Renal cortical epithelial cell (primary cell): ENCODE data around the gene CLNK. TPM values are rescaled to one million over a fixed set of nuclear protein-coding genes. Genes with fewer than 3 reads are reported as not detected.
A peak's percentile ranks its signal among the peaks of the same experiment; 100 is the strongest.

Experiments
- DNase-seq: peaks from one replicate; pipeline ENCODE4 v3.0.0-alpha.2; 2011; ENCODE audit warnings: low read depth
- total RNA-seq: library from RNA; depleted of rRNA; stranded (reverse); fragments of >200 nt; gene quantifications from 2 replicates; pipeline ENCODE4 v1.2.3, GENCODE V29; 2014

The CLNK gene, protein sequence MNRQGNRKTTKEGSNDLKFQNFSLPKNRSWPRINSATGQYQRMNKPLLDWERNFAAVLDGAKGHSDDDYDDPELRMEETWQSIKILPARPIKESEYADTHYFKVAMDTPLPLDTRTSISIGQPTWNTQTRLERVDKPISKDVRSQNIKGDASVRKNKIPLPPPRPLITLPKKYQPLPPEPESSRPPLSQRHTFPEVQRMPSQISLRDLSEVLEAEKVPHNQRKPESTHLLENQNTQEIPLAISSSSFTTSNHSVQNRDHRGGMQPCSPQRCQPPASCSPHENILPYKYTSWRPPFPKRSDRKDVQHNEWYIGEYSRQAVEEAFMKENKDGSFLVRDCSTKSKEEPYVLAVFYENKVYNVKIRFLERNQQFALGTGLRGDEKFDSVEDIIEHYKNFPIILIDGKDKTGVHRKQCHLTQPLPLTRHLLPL
- not detected in 2 replicates for total RNA-seq

DNA sequence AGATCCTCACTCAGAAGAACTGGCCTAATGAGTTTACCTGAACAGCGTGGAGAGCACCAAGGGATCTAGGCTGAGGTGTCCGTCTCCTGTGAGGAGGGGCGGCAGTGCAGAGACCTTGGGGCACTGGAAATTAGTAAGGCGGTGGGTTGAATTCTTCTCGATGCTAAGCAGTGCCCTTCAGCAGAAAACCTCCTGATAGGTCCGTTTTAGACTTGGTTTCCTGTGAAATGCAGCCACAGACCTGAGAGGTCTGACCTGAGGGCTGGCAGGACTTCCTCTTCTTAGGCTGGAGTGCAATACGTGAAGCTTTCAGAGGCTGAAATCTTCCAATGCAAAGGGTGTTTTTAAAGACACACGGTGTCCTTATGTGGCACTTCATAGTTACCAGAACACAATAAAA, at the start of gene CLNK:
TSS of gene CLNK (minus strand) at position 138 of the 400 bp plus-strand sequence. CDS start 16,899 bp downstream, outside the sequence.
- no peak for DNase-seq

DNA sequence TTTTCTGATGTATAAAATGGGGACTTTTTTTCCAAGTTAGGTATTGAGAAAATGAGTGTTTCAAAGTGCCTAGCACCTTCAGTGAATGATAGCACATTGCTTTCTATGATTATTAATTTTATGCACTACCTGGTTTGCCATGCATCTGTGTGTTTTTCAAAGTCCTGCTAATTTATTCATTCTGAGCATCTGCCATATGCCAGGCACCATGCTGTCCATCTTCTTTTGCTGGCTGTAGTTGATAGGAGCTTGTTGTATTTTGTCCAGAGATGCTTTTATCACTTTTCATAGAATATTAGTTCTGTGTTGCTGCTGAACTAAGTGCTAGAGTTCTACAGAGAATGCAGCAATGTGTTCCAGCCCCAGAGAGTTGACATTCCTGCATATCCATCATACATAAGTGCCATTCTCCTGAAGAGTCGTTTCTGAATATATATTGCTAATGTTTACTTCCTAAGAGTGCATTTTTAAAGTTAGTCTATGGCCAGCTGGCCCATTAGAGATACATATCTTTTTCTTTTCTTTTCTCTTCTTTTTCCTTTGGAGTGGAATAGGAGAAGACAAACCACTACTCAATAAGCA, 49.0 kb upstream of the CLNK start:
- DNase-seq, result no peak

DNA sequence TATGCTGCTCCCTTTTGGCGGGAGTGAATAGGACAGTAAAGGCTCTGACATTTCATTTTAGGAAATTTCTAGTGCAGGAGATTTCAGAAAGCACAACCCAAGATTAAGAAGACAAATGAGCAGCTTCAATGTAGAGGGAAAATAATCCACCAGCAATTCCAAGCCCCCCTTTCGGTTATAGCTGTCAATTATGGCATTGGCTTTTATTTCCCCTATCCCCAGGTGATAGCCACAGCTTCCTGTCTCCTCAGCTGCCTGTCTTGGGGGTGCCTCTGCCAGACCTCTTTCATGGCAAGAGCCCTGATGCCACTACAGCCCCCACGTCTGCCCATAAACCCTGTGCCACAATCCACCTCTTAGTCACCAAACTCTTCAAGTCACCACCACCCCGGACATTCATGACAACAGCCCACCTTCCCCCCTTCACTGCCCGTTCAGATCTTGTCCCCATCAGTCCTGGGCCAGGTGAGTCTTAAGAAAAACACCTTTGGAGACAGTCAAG, 48.4 kb upstream of the CLNK start:
- DNase-seq, result no peak

DNA sequence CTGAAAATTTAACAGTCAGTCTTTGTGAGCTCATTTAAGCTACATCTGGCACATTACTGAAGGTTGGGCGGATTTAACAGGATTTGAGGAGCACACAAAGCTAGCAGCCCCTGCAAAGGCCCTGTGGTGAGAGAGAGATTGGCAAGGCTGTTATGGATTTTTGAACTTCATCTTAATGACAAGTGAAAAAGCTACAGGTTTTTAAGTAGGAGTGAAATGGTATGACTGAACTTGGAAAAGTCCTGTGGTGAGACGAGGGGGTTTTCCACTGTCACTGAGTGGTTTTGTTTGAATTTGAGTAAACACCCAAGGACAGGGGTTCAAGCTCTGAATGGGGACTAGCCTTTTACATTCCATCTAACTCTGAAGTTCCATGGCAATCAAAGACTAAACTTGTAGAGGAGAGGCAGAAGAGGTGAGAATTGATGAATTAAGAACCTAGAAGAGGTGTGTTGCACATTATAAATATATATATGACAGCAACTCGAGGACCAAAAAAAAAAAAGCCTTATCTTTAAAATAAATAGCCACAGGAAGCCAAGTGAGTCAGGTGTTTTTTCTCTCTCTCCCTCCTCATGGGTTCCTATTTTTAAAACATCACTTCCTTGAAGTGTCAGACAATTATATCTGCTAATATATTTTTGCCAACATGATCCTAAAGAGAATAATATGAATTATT, 47.8 kb upstream of the CLNK start:
- no peak for DNase-seq

DNA sequence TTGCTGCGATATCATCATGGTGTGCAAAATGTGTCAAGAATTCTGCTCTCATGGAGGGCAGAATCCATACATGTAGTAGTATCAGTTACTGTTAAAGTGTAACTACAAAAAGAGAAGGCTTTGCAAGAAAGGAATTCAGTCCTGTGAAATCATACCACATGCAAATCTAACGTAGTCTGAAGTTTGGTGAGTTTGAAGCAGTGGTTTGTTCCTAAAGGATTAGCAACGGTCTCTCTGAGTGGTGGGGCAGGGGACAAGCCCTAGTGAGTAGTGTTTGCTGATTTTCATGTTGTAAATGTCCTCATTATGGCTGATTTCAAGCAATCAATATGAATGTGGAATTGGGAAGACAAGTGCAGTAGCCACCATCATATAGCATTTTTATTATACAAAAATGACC, 47.1 kb upstream of the CLNK start:
- DNase-seq, result no peak

DNA sequence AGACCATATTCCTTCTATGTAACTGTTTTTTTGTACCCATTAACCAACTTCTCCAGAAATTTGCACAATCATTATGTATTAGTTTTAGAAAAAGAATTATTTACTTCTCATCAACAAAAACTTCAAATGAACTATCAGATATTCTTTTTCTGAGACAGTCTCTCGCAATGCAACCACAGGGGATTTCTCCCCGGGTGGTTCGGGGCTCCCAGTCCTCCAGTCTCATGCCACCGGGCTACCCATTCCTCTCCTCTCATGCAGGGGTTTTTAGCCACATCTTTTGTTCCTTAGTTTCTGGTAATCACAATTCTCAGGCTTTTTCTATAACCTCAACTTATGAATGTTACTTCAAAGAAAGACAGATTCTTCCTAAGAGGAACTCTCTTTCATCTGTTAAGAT, 46.6 kb upstream of the CLNK start:
- DNase-seq, result no peak

DNA sequence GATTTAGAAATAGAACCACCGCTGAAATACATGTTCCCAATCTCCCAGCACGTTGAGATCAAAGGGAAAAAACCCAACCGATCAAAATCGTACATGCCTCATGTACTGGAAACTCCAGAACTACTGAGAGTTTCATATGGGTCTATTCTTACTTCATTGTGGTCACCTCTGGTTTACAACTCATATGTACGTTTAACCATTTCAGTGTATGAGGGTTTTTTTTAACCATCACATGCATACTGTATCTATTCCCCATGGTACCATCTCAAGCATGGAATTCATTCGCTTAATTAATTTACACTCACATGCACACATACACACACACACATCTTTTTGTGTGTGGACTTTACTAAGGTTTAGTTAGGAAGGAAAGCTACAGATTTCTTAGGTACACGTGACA, 46.0 kb upstream of the CLNK start:
- DNase-seq, result no peak

DNA sequence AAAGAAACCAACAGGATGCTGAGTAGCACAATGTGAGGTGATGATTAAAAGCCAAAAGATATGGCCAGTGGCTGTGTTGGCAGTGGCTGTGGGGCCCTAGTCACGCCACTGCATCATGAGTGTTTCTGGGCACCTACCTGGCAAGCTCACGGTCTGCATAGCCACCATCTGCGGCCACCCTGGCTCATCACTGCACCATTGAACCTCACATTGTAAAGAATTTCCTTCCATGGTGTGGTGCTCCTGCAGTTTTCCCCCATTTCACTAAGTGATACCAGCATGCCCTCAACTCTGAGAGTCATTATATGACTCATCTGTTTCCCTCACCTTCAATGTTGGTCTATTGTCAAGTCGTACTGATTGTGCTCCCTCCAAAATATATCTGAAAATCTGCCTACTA, 45.5 kb upstream of the CLNK start:
- DNase-seq, result no peak

DNA sequence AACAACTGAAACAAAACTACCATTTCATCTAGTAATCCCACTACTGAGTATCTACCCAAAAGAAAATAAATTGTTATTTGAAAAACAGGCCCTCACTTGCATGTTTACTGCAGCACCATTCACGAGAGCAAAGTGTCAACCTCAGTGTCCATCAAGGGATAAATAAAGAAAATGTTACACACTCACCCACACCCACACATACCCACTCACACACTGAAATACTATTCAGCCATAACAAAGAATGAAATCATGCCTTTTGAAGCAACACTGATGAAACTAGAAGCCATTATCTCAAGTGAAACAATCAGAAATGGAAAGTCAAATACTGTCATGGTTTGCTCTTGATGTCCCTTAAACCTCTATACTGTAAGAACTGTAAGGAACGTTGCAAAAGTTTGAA, 44.8 kb upstream of the CLNK start:
- no peak for DNase-seq

DNA sequence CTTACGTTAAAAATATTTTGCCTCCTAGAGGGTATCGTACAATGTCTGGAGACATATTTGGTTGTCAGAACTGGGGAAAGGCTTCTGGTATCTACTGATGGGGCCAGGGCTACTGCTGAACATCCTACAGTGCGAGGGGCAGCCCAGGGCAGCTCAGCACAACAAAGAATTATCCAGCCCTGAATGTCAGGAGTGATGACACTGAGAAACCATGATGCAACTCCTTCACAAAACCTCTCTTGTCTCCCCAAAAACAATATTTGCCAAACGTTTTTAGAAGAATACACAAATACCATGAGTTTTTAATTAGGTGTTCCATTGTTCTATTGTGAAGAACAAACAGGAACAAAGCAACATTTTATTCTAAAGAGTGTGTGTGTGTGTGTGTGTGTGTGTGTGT, 43.4 kb upstream of the CLNK start:
- DNase-seq, result no peak

DNA sequence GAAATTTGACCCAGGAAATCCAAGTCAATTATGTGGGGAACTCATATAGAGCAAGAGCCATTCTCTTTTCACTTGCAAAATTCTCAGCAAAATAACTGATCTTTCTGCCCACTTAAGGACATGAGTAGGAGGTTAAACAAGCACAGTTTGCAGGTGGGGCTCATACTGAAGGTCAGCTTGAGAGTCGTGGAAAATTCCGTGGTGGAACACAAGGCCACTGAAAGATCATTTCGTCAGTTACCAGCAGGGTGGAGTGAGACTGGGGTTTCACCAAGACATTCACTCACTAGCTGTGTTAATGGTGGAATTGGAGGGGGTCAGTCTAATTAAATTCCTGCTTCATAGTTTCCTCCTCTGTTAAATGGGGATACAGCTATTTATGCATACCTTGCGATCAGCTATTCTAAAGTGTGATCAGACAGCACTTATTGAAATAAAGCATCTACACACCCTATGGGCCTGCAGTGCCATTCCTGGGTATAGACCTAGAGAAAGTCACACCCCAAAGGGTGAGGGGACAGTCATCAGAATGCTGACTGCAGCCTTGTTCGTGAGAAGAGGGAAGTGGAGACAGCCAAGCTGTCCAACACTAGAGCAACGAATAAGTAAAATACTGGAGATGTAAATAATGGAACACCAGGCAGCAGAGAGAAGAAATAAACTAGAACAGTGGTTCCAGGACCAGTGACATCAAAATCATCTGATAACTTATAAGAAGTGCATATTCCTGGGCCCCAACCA, 42.7 kb upstream of the CLNK start:
- DNase-seq, result no peak

DNA sequence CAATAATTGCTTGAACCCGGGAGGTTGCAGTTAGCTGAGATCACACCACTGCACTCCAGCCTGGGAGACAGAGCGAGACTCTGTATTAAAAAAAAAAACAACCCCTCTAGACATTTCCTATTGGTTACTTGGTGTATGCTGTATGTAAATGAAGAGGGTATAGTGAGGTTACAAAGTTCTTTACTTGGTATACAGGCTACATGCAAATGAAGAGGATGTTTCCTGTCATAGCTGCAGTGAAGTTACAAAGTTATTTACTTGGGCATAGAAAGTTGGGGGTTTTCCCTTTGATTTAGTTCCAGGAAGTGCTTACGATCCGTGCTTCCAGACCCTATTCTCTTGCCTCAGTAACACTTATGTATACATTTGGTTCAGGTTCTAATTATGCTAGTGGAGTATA, 38.4 kb upstream of the CLNK start:
- no peak for DNase-seq

DNA sequence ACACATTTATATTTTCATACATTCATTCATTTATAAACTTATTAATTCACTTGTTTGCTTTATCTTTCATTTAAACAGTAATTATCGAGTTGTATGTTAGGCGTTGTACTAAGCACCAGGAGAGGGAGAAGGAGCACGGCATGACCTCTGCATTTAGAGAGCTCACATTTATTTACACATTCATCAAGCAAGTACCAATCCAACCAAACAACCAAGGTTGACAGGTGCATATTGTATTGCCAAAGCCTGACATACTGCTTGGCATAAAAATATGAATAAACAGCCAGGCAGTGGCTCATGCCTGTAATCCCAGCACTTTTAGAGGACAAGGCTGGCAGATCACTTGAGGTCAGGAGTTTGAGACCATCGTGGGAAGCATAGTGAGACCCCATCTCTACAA, 37.0 kb upstream of the CLNK start:
- no peak for DNase-seq

DNA sequence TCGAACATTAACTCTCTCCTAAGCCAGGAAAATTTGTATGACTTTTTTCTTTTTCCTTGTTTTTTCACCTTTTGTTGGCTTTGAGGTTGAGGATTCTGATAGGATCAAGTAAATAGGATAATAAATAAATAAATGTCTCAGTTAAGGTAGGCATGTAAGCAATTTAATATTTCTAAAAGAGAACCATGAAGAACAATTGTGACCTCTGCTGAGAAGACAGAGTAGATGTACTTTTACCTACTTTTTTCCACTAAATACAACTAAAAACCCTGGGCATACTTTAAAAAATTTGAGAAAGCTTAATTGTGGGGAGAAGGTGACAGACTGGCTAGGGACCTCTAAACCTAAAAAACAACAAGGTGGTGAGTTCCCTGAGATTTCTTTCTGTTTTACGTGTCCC, 31.6 kb upstream of the CLNK start:
- DNase-seq, result no peak

DNA sequence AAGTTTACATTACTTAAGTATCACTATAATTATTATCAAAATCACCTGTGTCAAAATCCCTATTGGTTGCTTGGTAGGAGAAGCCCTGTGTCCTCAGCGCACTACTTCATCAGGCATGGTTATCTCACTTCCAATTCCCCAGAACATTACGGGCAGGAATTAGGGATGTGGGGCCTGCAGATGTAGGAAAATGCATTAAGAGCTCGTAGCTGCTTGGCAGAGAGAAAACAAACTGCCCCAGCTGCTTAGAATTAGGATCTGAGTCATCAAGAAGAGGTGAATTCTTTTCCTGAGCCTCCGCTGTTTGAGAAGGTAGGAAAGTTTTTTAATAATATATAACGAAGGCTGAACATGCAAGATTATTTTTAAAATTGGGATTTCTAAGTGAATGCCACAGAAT, 31.1 kb upstream of the CLNK start:
- no peak for DNase-seq

DNA sequence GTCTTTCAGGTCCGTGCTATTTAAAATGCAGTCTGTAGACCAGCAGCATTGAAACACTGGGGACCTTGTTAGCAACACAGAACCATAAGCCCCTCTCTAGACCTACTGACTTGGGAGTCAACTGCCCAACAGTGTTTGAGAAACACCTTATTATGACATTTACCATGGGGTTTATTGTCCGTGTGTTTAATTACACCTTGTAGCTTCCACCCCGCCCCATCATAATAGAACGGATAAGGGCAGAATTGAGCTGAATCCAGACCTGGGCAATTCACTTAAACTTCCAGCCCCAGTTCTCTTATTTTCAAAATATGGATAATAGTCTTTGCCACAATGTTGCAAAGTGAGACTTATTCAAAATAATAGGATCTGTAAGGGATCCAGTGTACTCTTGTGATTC, 30.6 kb upstream of the CLNK start:
- DNase-seq, result no peak

DNA sequence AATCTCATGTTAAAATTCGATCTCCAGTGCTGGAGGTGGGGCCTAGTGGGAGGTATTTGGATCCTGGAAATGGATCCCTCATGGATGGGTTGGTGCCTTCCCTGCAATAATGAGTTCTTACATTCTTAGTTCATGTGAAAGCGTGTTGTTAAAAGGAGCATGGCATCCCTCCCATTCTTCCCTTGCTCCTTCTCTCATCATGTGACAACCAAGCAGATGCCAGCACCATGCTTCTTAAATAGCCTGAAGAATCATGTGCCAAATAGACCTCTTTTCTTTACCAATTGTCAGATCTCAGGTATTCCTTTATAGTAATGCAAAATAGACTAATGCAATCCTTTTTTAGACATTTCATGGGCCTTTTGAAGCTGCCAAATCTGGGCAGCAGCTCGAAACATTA, 29.0 kb upstream of the CLNK start:
- no peak for DNase-seq

DNA sequence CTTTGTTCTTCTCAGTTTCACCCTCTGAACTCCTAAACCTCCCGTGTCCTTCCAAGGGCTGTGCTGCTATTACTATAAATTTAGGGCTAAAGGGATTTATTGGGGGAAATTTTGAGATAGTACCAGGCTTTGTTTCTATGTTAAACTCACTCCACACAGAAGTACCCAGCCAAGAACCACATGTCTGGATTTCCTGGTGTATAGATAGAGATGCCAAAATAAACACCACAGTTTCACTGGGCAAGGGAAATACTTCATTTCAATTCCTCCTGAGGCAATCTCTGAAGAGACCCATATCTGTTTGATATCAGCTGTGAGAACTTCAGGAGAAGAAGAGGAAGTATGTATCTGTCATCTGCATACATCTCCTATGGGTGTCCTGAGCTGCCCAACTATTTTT, 21.7 kb upstream of the CLNK start:
- no peak for DNase-seq

DNA sequence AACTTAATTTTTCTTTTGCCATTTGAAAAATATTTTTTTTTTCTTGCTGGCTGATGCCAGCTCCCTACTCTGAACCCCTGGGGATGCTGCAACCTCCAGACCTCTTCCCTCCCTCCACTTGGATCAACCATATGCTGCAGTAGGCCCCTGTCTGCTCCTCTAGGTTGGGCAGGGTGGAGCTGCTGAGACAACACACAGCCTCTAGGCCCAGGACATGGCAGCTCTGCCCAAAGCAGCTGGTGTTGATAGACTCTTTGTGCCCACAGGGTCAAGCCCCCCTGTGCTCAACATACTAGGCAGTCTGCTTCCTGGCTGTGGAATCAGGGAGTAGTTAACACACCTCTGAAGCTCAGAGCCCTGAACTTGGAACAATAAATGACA, 19.9 kb upstream of the CLNK start:
- DNase-seq, result no peak

DNA sequence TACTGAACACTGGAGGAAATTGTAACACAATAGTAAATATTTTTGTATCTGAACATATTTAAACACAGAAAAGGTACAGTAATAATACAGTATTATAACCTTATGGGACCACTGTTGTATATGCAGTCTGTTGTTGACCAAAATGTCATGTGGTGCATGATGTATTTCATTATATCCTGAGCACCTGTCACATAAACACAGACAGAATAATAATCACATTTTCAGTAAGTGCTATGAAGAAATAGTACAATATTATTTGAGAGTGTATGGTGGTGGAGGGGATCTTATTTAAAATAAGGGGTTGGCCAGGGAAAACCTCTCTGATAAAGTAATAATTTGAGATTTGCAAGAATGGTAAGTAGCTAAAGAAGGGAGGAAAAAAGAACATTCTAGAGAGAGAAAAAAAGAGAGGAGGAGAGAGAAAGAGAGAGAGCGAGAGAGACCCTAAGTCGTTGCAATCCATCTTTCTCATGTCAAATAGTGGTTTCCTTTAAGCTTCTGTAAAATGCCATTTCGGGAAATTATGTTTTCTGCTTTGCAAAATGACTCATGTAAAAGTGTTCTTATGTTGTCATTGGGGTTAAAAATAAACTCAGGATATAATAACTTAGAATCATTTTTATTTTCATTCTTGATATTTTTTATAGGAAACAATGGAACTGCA, 19.3 kb upstream of the CLNK start:
- no peak for DNase-seq

DNA sequence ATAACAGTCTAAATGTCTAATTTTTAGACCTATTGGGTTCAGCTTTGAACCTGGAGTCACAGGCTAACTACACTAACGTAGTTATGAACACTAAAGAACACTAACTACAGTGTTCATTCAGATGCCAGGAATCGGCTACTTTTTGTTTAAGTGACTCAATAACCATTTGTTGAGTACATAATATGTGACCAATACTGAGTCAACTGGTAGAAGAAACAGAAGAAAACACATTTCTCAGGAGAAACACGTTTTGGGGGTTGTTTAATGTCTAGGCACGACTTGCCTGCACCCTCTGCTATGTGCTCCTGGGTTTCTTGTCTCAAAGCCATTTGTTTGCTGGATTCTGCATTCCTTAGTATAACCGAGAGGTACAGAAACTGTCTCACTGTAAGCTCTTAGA, 18.6 kb upstream of the CLNK start:
- DNase-seq, result peak; percentile 8
